Testis (tissue), 3 donors: ENCODE measurements around the gene RASGRF1. TPM values are rescaled to one million over a fixed set of nuclear protein-coding genes. Genes with fewer than 3 reads are reported as not detected.

ENCODE experiments used
- DNase-seq: peaks from one replicate; pipeline ENCODE4 v3.0.0-alpha.2; 2019
- H3K27ac ChIP-seq, 2 donors: fragments of 200-600 bp; sonication (generic); one replicate each; pipeline ENCODE4 v1.5.1; 2019
- H3K27me3 ChIP-seq: fragments of 200-600 bp; sonication (generic); one replicate; pipeline ENCODE4 v1.5.1; 2019
- H3K36me3 ChIP-seq: fragments of 200-600 bp; sonication (generic); one replicate; pipeline ENCODE4 v1.5.1; 2017; ENCODE audit warnings: low read depth; ENCODE audit errors: missing control alignments
- H3K4me1 ChIP-seq: fragments of 200-600 bp; sonication (generic); one replicate; pipeline ENCODE4 v1.5.1; 2019
- H3K4me3 ChIP-seq, 2 donors: fragments of 200-600 bp; sonication (generic); one replicate each; pipeline ENCODE4 v1.5.1; 2017 to 2019
- H3K9me3 ChIP-seq: fragments of 200-600 bp; sonication (generic); one replicate; pipeline ENCODE4 v1.5.1; 2017
- POLR2A ChIP-seq: fragments of 450-650 bp; IDR thresholded peaks from one replicate; pipeline ENCODE4 v1.6.1; 2017; ENCODE audit warnings: antibody characterized with exemption, mild to moderate bottlenecking, moderate library complexity
- WGBS, 2 donors: methylation state at CpG; one replicate each; pipeline ENCODE4 v1.1.5; 2018; 5-methylcytosine and 5-hydroxymethylcytosine counted together
- intact Hi-C: fragments of 100-400 bp; cut with DNase I; formaldehyde crosslinking; loops from one replicate; pipeline ENCODE4 v1.15.1; 2023; ENCODE audit warnings: low total_unique reads
- polyA plus RNA-seq: library from polyadenylated mRNA; stranded (reverse); fragments of 350-450 nt; fragmentation: Illumina TruSeq; extraction: RNeasy Lipid Tissue Mini Kit (QIAGEN cat#74804); gene quantifications from one replicate; pipeline ENCODE4 v1.2.3, GENCODE V29; 2014; ENCODE audit warnings: low read depth, low replicate concordance; ENCODE audit not compliant: insufficient read depth
- total RNA-seq, 2 donors: library from RNA; depleted of rRNA; stranded (reverse); fragments of >200 nt; gene quantifications; one replicate each; pipeline ENCODE4 v1.2.3, GENCODE V29; 2016
- TF ChIP-seq, protein P1 (sequence below), 3 experiments: fragments of 450-650 bp in 2 of 3; fragments of 200-600 bp in 1 of 3; sonication (generic) in 1 of 3; IDR thresholded peaks; one replicate each; pipeline ENCODE4 v1.5.1; 2016 to 2019; ENCODE audit warnings: antibody characterized with exemption in 3 of 3, mild to moderate bottlenecking in 2 of 3, moderate library complexity in 1 of 3

Gene RASGRF1
- total and polyA plus RNA-seq, 3 donors from 2014 or later, result 2.6 to 3.3 (median 3.1) TPM

DNA sequence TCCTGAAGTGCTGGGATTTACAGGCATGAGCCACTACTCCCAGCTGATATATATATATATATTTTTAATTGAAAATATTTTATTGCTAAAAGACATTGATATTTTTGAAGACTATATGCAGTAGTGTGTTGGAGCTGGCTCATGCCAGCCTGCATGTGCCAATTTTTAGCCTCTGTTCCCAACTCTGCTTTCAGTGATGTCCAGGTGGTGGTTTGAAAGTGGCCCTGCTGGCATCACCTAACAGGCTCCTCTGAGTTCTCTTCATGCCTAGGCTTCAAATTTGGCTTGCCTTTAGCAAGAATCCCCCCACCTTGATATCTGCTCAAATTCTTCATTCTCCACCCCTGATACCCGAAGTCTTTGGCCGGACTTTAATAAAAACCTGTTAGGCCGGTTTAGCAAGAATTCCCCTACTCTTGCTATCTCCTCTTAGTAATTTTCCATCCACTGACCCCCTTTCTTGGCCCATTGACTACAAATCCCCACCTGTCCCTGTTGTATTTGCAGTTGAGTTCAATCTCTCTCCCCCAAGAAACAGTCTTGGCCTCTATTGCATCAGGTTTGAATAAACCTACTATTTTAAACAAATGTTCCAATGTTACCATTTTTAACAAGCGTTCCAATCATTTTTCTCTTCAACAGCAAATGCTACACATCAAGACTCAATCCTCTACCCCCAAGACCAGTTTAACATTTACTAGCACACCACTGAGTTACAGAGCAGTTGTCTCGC is 121.9 kb downstream of the RASGRF1 start:
- H3K27ac ChIP-seq, result no peak overlapping the region
- no peak for DNase-seq
- no peak overlapping the region for H3K4me3 ChIP-seq
- intact Hi-C loops, result no loop called here
- TF ChIP-seq POLR2A, result no peak
- TF ChIP-seq, protein P1, sequence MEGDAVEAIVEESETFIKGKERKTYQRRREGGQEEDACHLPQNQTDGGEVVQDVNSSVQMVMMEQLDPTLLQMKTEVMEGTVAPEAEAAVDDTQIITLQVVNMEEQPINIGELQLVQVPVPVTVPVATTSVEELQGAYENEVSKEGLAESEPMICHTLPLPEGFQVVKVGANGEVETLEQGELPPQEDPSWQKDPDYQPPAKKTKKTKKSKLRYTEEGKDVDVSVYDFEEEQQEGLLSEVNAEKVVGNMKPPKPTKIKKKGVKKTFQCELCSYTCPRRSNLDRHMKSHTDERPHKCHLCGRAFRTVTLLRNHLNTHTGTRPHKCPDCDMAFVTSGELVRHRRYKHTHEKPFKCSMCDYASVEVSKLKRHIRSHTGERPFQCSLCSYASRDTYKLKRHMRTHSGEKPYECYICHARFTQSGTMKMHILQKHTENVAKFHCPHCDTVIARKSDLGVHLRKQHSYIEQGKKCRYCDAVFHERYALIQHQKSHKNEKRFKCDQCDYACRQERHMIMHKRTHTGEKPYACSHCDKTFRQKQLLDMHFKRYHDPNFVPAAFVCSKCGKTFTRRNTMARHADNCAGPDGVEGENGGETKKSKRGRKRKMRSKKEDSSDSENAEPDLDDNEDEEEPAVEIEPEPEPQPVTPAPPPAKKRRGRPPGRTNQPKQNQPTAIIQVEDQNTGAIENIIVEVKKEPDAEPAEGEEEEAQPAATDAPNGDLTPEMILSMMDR (IDR thresholded peaks at IDR 0.05), result no peak
- WGBS, 2 donors, result 91 to 94% methylated on average over 5 of the region's 5 CpGs
- no peaks in the 10 kb centered on the region for H3K4me1 ChIP-seq
- H3K36me3 ChIP-seq, result no peaks in the 10 kb centered on the region
- no peaks in the 10 kb centered on the region for H3K9me3 ChIP-seq
- no peaks in the 10 kb centered on the region for H3K27me3 ChIP-seq

DNA sequence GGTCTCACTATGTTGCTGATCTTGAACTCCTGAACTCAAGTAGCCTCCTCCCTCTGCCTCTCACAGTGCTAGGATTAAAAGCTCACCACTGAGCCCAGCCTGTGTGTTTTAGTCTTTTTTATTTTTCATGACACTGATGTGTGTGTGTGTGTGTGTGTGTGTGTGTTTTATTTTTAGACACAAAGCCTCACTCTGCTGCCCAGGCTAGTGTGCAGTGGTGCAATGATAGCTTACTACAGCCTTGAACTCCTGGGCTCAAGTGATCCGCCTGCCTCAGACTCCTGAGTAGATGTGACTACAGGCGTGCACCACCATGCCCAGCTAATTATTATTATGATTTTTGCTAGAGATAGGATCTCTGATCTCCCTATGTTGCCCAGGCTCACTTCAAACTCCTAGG is 122.5 kb downstream of the RASGRF1 start:
- 81 to 91% methylated on average over 2 of the region's 2 CpGs for WGBS, 2 donors
- intact Hi-C loops, result no loop called here
- Histone ChIP-seq H3K36me3 (no peaks in the 10 kb centered on the region), H3K4me3 (no peak overlapping the region), H3K27ac (no peak overlapping the region), H3K27me3 (no peaks in the 10 kb centered on the region), H3K4me1 (no peaks in the 10 kb centered on the region), H3K9me3 (no peaks in the 10 kb centered on the region)
- DNase-seq, result no peak
- TF ChIP-seq POLR2A, result no peak
- TF ChIP-seq, protein P1 (IDR thresholded peaks at IDR 0.05), result no peak

DNA sequence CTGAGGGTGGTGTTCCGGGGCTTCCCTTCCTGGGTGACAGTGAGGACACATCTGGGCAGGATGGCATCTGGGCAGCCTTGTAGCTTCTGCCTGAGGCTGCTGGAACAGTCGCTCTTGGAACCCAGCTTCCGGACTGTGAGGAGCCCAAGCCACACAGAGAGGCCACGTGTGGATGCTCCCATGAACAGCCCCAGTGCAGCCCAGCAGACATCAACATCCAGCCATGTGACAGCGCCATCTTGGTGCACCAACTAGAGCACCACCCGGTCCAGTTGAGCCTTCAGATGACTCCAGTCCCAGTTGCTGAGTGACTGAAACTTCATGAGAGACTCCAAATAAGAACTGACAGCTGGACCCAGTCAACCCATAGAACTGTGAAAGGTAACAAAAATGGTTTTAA is 130.3 kb downstream of the RASGRF1 start:
- Histone ChIP-seq H3K36me3 (no peaks in the 10 kb centered on the region), H3K27me3 (no peaks in the 10 kb centered on the region), H3K27ac (no peak overlapping the region), H3K4me1 (no peaks in the 10 kb centered on the region), H3K9me3 (no peaks in the 10 kb centered on the region), H3K4me3 (no peak overlapping the region)
- WGBS, 2 donors, result 88 to 95% methylated on average over 4 to 6 of the region's 6 CpGs
- intact Hi-C loops, result no loop called here
- no peak for TF ChIP-seq POLR2A
- TF ChIP-seq, protein P1 (IDR thresholded peaks at IDR 0.05), result no peak
- DNase-seq, result no peak

DNA sequence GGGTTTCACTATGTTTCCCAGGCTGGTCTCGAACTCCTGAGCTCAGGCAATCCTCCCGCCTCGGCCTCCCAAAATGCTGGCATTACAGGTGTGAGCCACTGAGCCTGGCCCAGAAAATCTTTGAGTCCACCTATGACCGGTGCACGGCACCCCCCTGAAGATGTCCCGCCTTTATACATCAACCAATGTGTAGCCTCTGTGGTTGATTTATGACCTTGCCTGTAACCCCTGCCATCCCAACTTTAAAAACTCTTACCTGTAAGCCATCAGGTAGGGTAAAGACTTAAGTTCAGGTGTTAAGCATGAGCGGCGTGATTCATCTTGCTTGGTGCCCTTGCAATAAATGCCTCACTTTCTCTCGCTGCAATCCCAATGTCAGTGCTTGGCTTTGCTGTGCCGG is 131.2 kb downstream of the RASGRF1 start:
- no peak for DNase-seq
- Histone ChIP-seq H3K27ac (no peak overlapping the region), H3K4me1 (no peaks in the 10 kb centered on the region), H3K9me3 (no peaks in the 10 kb centered on the region), H3K27me3 (no peaks in the 10 kb centered on the region), H3K36me3 (no peaks in the 10 kb centered on the region), H3K4me3 (no peak overlapping the region)
- intact Hi-C loops, result no loop called here
- TF ChIP-seq, protein P1 (IDR thresholded peaks at IDR 0.05), result no peak
- no peak for TF ChIP-seq POLR2A
- 93 to 94% methylated on average over 10 of the region's 10 CpGs for WGBS, 2 donors
